A549 (cell line): Measurements from ENCODE around the gene EXPH5.

Source experiments
- CEBPB ChIP-seq, 2 experiments: fragments of >200 bp in 1 of 2; sonication (Bioruptor Twin) in 1 of 2; formaldehyde crosslinking in 1 of 2; IDR thresholded peaks; 2 replicates each; pipeline ENCODE4 v1.6.1; 2012 to 2016
- ELK1 ChIP-seq: fragments of 150-350 bp; IDR thresholded peaks from 2 replicates; pipeline ENCODE4 v1.6.1; 2014; ENCODE audit warnings: low read depth, mild to moderate bottlenecking, low read length

- no peak for TF ChIP-seq CEBPB (IDR thresholded peaks at IDR 0.05)
- TF ChIP-seq ELK1: no peak
Observed at GRCh38 chr11:108568195-108568858, 25.2 kb downstream of the EXPH5 start.
